Pancreas (tissue), 10 donors: Measurements from ENCODE around the gene CD300C. TPM values are rescaled to one million over a fixed set of nuclear protein-coding genes. Genes with fewer than 3 reads are reported as not detected.
A peak's percentile ranks its signal among the peaks of the same experiment; 100 is the strongest.
"Not testable (repeated sequence)": the region's sequence is repeated elsewhere in the genome, so short reads cannot be mapped to it uniquely, and the experiment has no call there.

Source experiments
- ATAC-seq, 4 donors: fragments of 200-7000 bp; cut with Tn5 transposase; one replicate each; pipeline versions ENCODE4 v1.8.0 to v1.9.1; 2020; ENCODE audit warnings: mild to moderate bottlenecking in 4 of 4, moderate library complexity in 4 of 4
- DNase-seq, 6 donors: peaks; one replicate each; pipeline ENCODE4 v3.0.0-alpha.2; 2020
- FAIRE-seq: peaks from 2 replicates; lab custom pipeline; 2012; peaks lifted over from hg19 to GRCh38; lab: Jason Lieb, UNC
- H3K27ac ChIP-seq, 4 donors: fragments of 200-600 bp; sonication (generic); 1 replicate in 3 of 4; 2 replicates in 1 of 4; pipeline versions ENCODE4 v1.5.0 to v1.8.0; 2020
- H3K27me3 ChIP-seq, 4 donors: fragments of 200-600 bp; one replicate each; pipeline ENCODE4 v1.8.0; 2021
- H3K36me3 ChIP-seq, 3 donors: fragments of 200-600 bp; sonication (generic) in 1 of 3; one replicate each; pipeline versions ENCODE4 v1.5.0 to v1.8.0; 2020 to 2021
- H3K4me1 ChIP-seq, 3 donors: fragments of 200-600 bp; one replicate each; pipeline ENCODE4 v1.8.0; 2021
- H3K4me3 ChIP-seq, 4 donors: fragments of 200-600 bp; sonication (generic) in 2 of 4; one replicate each; pipeline versions ENCODE4 v1.5.0 to v1.8.0; 2020 to 2021
- H3K9me3 ChIP-seq, 4 donors: fragments of 200-600 bp; one replicate each; pipeline ENCODE4 v1.8.0; 2021
- CTCF ChIP-seq, 4 donors: fragments of 200-600 bp; sonication (generic) in 3 of 4; IDR thresholded peaks; one replicate each; pipeline versions ENCODE4 v1.5.0 to v1.8.0; 2021; ENCODE audit warnings: antibody characterized with exemption in 4 of 4
- whole genome bisulfite sequencing, 2 donors: extraction: QIAGEN DNeasy Blood & Tissue Kit; methylation state at CpG; one replicate each; pipeline ENCODE4 v1.1.7; 2013; 5-methylcytosine and 5-hydroxymethylcytosine counted together
- intact Hi-C, 3 donors: fragments of 100-400 bp; cut with DNase I; formaldehyde crosslinking; loops; one replicate each; pipeline versions ENCODE4 v1.11.1 to v1.14.2; 2022
- polyA plus RNA-seq, 2 donors: library from polyadenylated mRNA; stranded (reverse); fragments of 200-250 nt; gene quantifications; one replicate each; pipeline ENCODE4 v1.2.3, GENCODE V29; 2013
- total RNA-seq, 6 donors: library from RNA; stranded (reverse); fragmentation: NEBNext Ultra II Directional in 4 of 6; extraction: Animal tissue kit (Norgen Biotek cat#: 25700) in 4 of 6; gene quantifications; one replicate each; pipeline versions ENCODE4 v1.2.1 to v1.2.4, GENCODE V29; 2021 to 2023
- donor health status: healthy with polysubstance abuse.
- donor health status: DM: no; HTN: no; CAD: no; lungs with moderate emphysema.
- donor health status: DM: no; HTN: no; CAD: no.
- donor health status: control.
- donor health status: control.
- donor health status: Bipolar disorder and iron deficiency.
- donor health status: DM: yes; HTN: yes; CAD: no.
- donor health status: DM: no; HTN: no; CAD: no.
- donor health status: DM: no; HTN: no; CAD: no.
- donor health status: DM: yes; HTN: yes; CAD: no.

The CD300C gene
- total and polyA plus RNA-seq, 8 donors: 0.19 to 1.5 (median 0.22) TPM; not detected in 1

DNA sequence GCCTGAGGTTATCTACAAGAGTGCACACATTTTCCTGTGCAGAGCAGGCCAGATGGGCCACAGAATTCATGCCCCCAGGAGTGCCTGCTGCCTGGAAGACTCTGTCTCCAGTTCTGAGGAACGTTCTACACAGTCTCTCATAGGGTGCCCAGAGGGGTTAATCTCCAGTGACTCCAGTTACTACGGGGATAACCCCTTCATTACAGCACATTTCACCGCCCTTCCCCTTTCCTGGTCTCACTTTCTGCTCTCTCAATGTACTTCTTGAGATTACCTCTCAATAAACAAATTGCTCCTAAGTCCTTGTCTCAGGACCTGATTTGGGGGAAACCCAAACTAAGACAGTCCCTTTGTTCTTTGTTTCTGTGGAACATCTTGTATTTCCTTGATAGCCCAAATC, 15.7 kb upstream of the CD300C start:
- no peak for ATAC-seq
- 43 to 61% methylated on average over 3 of the region's 3 CpGs for WGBS, 2 donors
- Histone ChIP-seq H3K27ac (no peak overlapping the region), H3K9me3 (no peaks in the 10 kb centered on the region), H3K4me1 (no peaks in the 10 kb centered on the region), H3K4me3 (no peak overlapping the region), H3K27me3 (no peaks in the 10 kb centered on the region), H3K36me3 (no peaks in the 10 kb centered on the region)
- no peak for DNase-seq
- intact Hi-C loops: no loop called here
- no peak for TF ChIP-seq CTCF (IDR thresholded peaks at IDR 0.05)
- FAIRE-seq: no peak

DNA sequence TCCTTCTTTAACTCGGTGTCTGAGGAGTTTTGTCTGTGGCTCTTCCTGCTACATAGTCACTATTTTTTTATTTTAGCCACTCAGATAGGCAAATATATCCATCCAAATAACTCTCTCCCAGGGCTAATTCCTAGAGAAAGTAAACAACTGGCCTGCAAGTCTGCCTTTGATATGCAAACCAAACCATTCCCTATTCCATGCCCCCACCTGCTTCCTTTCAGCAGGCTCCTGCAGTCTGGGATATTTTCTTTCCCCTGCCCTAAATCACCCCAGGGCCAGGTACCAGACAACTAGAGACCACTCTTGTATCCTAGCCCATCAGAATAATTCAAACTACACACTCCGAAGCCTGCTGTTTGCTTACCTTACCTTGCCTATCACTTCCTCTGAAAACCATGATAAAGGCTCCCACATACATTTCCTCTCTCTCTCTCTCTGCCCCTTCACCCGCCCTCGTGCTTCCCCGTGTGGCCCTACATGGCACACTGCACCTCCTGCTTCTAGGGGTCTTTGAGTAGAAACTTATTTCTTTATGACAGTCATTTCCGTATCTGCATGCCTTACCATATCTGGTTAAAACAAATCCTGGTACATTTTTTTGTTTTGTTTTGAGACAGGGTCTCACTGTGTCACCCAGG, 13.1 kb upstream of the CD300C start:
- Histone ChIP-seq H3K9me3 (no peaks in the 10 kb centered on the region), H3K4me1 (no peaks in the 10 kb centered on the region), H3K36me3 (no peaks in the 10 kb centered on the region), H3K27me3 (no peaks in the 10 kb centered on the region), H3K27ac (no peak overlapping the region), H3K4me3 (no peak overlapping the region)
- intact Hi-C loops: no loop called here
- TF ChIP-seq CTCF (IDR thresholded peaks at IDR 0.05): no peak
- peak in 1 of 6 donors; percentile 2 for DNase-seq
- no peak for FAIRE-seq
- no peak for ATAC-seq
- 61 to 64% methylated on average over 6 of the region's 6 CpGs for WGBS, 2 donors

DNA sequence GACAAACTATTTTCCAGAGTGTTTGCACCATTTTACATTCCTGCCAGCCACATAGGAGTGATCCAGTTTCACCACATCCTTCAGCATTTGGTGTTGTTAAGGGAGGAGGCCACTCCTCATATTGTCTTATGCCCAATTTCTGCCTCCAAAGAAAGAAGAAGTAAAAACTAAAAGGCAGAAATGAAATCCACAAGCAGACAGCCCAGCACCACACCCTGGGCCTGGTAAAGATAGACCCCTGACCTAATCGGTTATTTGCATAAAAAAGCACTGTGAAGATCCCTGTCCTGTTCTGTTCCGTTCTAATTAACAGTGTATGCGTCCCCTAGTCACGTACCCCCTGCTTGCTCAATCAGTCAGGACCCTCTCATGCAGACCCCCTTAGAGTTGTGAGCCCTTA, 12.5 kb upstream of the CD300C start:
- H3K9me3 ChIP-seq, ATAC-seq, H3K4me1 ChIP-seq, DNase-seq, H3K4me3 ChIP-seq, H3K27ac ChIP-seq, H3K36me3 ChIP-seq, FAIRE-seq, H3K27me3 ChIP-seq, intact Hi-C loops: not testable (repeated sequence)
- WGBS, 2 donors: 66 to 75% methylated on average over 4 of the region's 4 CpGs

DNA sequence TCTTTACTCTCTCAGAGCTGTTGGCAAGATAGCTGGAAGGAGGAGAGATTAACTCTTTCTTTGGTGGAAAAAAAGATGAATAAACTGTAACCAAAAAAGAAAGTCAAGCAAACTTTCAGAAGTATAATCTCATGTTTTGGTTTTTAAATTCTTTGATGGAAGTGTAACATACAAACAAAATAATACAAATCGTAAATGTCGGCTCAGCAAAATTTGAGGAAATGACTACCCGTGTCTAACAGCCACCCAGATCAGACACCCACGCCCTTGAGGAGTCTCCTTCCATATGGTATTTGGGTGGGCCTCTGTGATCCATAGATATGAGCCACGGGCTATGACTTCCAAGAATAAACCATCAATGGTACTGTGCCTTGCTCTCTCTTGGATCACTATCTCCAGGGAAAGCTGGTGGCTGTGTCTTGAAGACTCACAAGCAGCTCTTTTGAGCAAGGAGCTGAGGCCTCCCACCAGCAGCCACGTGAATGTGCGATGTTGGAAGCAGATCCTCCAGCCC, 9.6 kb upstream of the CD300C start:
- Histone ChIP-seq H3K36me3 (no peaks in the 10 kb centered on the region), H3K4me3 (no peak overlapping the region), H3K9me3 (no peaks in the 10 kb centered on the region), H3K27me3 (no peaks in the 10 kb centered on the region), H3K4me1 (no peaks in the 10 kb centered on the region), H3K27ac (no peak overlapping the region)
- ATAC-seq (no peak), DNase-seq (peak in 1 of 6 donors; percentile 12), FAIRE-seq (no peak)
- 58 to 68% methylated on average over 7 of the region's 7 CpGs for WGBS, 2 donors
- no peak for TF ChIP-seq CTCF (IDR thresholded peaks at IDR 0.05)
- intact Hi-C loops: no loop called here

DNA sequence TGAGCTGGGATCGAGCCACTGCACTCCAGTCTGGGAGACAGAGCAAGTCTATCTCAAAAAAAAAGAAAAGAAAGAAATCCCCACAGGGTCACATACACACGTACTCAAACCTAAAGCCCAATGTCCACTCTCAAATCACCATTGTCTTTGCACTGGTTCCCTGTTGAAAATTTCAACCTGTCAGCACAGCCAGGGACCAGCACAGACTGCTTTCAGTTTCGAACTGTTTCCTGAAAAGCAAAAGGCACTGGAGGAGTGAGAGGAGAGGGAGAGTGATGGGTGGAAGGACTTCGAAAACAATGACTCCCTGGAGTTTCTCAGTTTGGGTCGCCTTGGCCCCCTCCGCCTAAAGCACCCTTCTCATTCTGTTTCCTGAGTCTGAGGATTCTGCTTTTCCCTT, 9.0 kb upstream of the CD300C start:
- H3K4me3 ChIP-seq: no peak overlapping the region
- ATAC-seq (no peak), FAIRE-seq (no peak), DNase-seq (peak in 1 of 6 donors; percentile 14)
- H3K9me3 ChIP-seq: no peaks in the 10 kb centered on the region
- intact Hi-C loops: no loop called here
- no peak overlapping the region for H3K27ac ChIP-seq
- no peaks in the 10 kb centered on the region for H3K27me3 ChIP-seq
- H3K4me1 ChIP-seq: no peaks in the 10 kb centered on the region
- no peak for TF ChIP-seq CTCF (IDR thresholded peaks at IDR 0.05)
- 53 to 73% methylated on average over 6 of the region's 6 CpGs for WGBS, 2 donors
- H3K36me3 ChIP-seq: no peaks in the 10 kb centered on the region
